ENCODE results near the gene TMEM8B.

GRCh38 chr9:35864695-35865255 lies 35.7 kb downstream of the TMEM8B start:
- TF ChIP-seq CTCF (conservative IDR thresholded peaks at IDR 0.05) (no peak), EZH2 (IDR thresholded peaks at IDR 0.05; ENCODE audit: low read depth) (no peak)
